WTC11 (cell line): ENCODE results near the gene RBM20. TPM values are rescaled to one million over a fixed set of nuclear protein-coding genes. Genes with fewer than 3 reads are reported as not detected.

Source experiments
- ATAC-seq: fragments of 200-7000 bp; cut with Tn5 transposase; 2 replicates; pipeline ENCODE4 v1.10.0; 2021; ENCODE audit warnings: mild to moderate bottlenecking, moderate library complexity
- CTCF ChIA-PET: fragments of 300-600 bp; sonication (Branson Sonifier 250); formaldehyde crosslinking; loops from one replicate; lab custom pipeline; 2021; ENCODE audit warnings: antibody characterized with exemption; lab: Charles Lee
- POLR2A ChIA-PET: fragments of 350-600 bp; sonication (Branson Sonifier 250); formaldehyde crosslinking; loops from one replicate; lab custom pipeline; 2021; ENCODE audit warnings: antibody characterized with exemption; lab: Charles Lee
- DNase-seq: peaks from one replicate; pipeline ENCODE4 v3.0.0; 2021; ENCODE audit warnings: low spot score
- H3K27ac Mint-ChIP-seq: 2 replicates; pipeline ENCODE4 v1.8.0; 2021; ENCODE audit warnings: mixed read lengths
- H3K27me3 Mint-ChIP-seq: 2 replicates; pipeline ENCODE4 v1.8.0; 2021; ENCODE audit warnings: low read depth, mild to moderate bottlenecking, moderate library complexity, mixed read lengths
- H3K36me3 Mint-ChIP-seq: 2 replicates; pipeline ENCODE4 v1.8.0; 2021; ENCODE audit warnings: mixed read lengths
- H3K4me1 Mint-ChIP-seq: 2 replicates; pipeline ENCODE4 v1.8.0; 2022; ENCODE audit warnings: mixed read lengths
- H3K4me3 Mint-ChIP-seq: 2 replicates; pipeline ENCODE4 v1.8.0; 2021; ENCODE audit warnings: mild to moderate bottlenecking, moderate library complexity, mixed read lengths
- H3K9me3 Mint-ChIP-seq: 2 replicates; pipeline ENCODE4 v1.8.0; 2021; ENCODE audit warnings: mixed read lengths
- CREM ChIP-seq: sonication (generic); formaldehyde crosslinking; IDR thresholded peaks from 2 replicates; pipeline ENCODE4 v1.8.1; 2022; ENCODE audit warnings: mild to moderate bottlenecking, missing genetic modification reagents, moderate library complexity
- GRHL2 ChIP-seq: fragments of 250-450 bp; sonication (Bioruptor Pico); IDR thresholded peaks from 2 replicates; pipeline ENCODE4 v1.8.0; 2022; ENCODE audit warnings: mild to moderate bottlenecking, moderate library complexity; ENCODE audit not compliant: insufficient replicate concordance, severe bottlenecking
- GTF2I ChIP-seq: fragments of 250-450 bp; sonication (Bioruptor Pico); conservative IDR thresholded peaks from 2 replicates; pipeline ENCODE4 v1.4.0; 2021; ENCODE audit warnings: mild to moderate bottlenecking
- HMGA2 ChIP-seq: fragments of 250-450 bp; sonication (Bioruptor Pico); IDR thresholded peaks from 2 replicates; pipeline ENCODE4 v1.4.0; 2021; ENCODE audit warnings: mild to moderate bottlenecking, moderate library complexity
- KAT7 ChIP-seq: sonication (generic); formaldehyde crosslinking; IDR thresholded peaks from 2 replicates; pipeline ENCODE4 v1.8.1; 2023; ENCODE audit warnings: missing genetic modification reagents, mild to moderate bottlenecking, borderline replicate concordance
- ZNF121 ChIP-seq: sonication (generic); formaldehyde crosslinking; IDR thresholded peaks from 2 replicates; pipeline ENCODE4 v1.8.0; 2023; ENCODE audit warnings: missing genetic modification reagents
- ZNF317 ChIP-seq: sonication (generic); formaldehyde crosslinking; IDR thresholded peaks from 2 replicates; pipeline ENCODE4 v1.8.1; 2023; ENCODE audit warnings: low read depth, mild to moderate bottlenecking, moderate library complexity, missing genetic modification reagents, borderline replicate concordance
- ZNF396 ChIP-seq: fragments of 250-450 bp; sonication (Bioruptor Pico); IDR thresholded peaks from 2 replicates; pipeline ENCODE4 v1.8.0; 2021; ENCODE audit warnings: mild to moderate bottlenecking, moderate library complexity, borderline replicate concordance
- ZNF416 ChIP-seq: fragments of 250-450 bp; sonication (Bioruptor Pico); IDR thresholded peaks from 2 replicates; pipeline ENCODE4 v1.9.0; 2021; ENCODE audit warnings: mild to moderate bottlenecking, inconsistent platforms
- ZNF425 ChIP-seq: fragments of 250-450 bp; sonication (Bioruptor Pico); conservative IDR thresholded peaks from 2 replicates; pipeline ENCODE4 v1.9.0; 2021; ENCODE audit warnings: mild to moderate bottlenecking
- ZNF532 ChIP-seq: fragments of 250-450 bp; sonication (Bioruptor Pico); IDR thresholded peaks from 2 replicates; pipeline ENCODE4 v1.9.0; 2021; ENCODE audit warnings: mild to moderate bottlenecking, borderline replicate concordance
- total RNA-seq: library from RNA; stranded (reverse); gene quantifications from 3 replicates; pipeline ENCODE4 v1.2.3, GENCODE V29; 2021
- TF ChIP-seq, protein P1 (sequence below): sonication (generic); formaldehyde crosslinking; IDR thresholded peaks from 2 replicates; pipeline ENCODE4 v1.8.0; 2023; ENCODE audit warnings: mild to moderate bottlenecking, missing genetic modification reagents
- TF ChIP-seq, protein P2 (sequence below): sonication (generic); formaldehyde crosslinking; IDR thresholded peaks from 2 replicates; pipeline ENCODE4 v1.8.1; 2023; ENCODE audit warnings: mild to moderate bottlenecking, missing genetic modification reagents, moderate library complexity
- TF ChIP-seq, protein P3 (sequence below): sonication (generic); formaldehyde crosslinking; IDR thresholded peaks from 2 replicates; pipeline ENCODE4 v1.8.1; 2022; ENCODE audit warnings: mild to moderate bottlenecking, missing genetic modification reagents, moderate library complexity, borderline replicate concordance

The RBM20 gene
- total RNA-seq, 1 experiment from 2014 or later = 0.52 TPM

- Mint-ChIP-seq H3K4me1 (peaks cover 35% of the 10 kb centered on the region), H3K27ac (no peak overlapping the region), H3K9me3 (no peaks in the 10 kb centered on the region), H3K27me3 (peaks cover 69% of the 10 kb centered on the region), H3K4me3 (peak overlapping the region; percentile 46), H3K36me3 (no peaks in the 10 kb centered on the region)
- CTCF ChIA-PET = interaction anchor here (1.5 to 3.0 kb wide), 2 partner anchors 12 to 58 kb away, joined by 4 to 9 read pairs; no protein-coding TSS in a partner anchor
- ATAC-seq = no peak
- POLR2A ChIA-PET = interaction anchor here (1.0 kb wide), 1 partner anchor 19 kb away, joined by 4 read pairs; no protein-coding TSS in a partner anchor
- DNase-seq = no peak
- TF ChIP-seq ZNF396 (CRISPR knock-in tag) (no peak), ZNF425 (CRISPR knock-in tag) (no peak), ZNF121 (CRISPR knock-in tag) (no peak), ZNF416 (CRISPR knock-in tag) (no peak), GRHL2 (CRISPR knock-in tag) (no peak), CREM (CRISPR knock-in tag) (no peak), GTF2I (CRISPR knock-in tag) (no peak)
- TF ChIP-seq, protein P1, sequence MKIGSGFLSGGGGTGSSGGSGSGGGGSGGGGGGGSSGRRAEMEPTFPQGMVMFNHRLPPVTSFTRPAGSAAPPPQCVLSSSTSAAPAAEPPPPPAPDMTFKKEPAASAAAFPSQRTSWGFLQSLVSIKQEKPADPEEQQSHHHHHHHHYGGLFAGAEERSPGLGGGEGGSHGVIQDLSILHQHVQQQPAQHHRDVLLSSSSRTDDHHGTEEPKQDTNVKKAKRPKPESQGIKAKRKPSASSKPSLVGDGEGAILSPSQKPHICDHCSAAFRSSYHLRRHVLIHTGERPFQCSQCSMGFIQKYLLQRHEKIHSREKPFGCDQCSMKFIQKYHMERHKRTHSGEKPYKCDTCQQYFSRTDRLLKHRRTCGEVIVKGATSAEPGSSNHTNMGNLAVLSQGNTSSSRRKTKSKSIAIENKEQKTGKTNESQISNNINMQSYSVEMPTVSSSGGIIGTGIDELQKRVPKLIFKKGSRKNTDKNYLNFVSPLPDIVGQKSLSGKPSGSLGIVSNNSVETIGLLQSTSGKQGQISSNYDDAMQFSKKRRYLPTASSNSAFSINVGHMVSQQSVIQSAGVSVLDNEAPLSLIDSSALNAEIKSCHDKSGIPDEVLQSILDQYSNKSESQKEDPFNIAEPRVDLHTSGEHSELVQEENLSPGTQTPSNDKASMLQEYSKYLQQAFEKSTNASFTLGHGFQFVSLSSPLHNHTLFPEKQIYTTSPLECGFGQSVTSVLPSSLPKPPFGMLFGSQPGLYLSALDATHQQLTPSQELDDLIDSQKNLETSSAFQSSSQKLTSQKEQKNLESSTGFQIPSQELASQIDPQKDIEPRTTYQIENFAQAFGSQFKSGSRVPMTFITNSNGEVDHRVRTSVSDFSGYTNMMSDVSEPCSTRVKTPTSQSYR (CRISPR knock-in tag) = no peak
- TF ChIP-seq, protein P2, sequence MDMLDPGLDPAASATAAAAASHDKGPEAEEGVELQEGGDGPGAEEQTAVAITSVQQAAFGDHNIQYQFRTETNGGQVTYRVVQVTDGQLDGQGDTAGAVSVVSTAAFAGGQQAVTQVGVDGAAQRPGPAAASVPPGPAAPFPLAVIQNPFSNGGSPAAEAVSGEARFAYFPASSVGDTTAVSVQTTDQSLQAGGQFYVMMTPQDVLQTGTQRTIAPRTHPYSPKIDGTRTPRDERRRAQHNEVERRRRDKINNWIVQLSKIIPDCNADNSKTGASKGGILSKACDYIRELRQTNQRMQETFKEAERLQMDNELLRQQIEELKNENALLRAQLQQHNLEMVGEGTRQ = no peak
- TF ChIP-seq, protein P3, sequence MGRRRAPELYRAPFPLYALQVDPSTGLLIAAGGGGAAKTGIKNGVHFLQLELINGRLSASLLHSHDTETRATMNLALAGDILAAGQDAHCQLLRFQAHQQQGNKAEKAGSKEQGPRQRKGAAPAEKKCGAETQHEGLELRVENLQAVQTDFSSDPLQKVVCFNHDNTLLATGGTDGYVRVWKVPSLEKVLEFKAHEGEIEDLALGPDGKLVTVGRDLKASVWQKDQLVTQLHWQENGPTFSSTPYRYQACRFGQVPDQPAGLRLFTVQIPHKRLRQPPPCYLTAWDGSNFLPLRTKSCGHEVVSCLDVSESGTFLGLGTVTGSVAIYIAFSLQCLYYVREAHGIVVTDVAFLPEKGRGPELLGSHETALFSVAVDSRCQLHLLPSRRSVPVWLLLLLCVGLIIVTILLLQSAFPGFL (CRISPR knock-in tag) = no peak
Observed at GRCh38 chr10:110668443-110668842, 24.3 kb downstream of the RBM20 start.

GRCh38 chr10:110670335-110670734 lies 26.2 kb downstream of the RBM20 start:
- POLR2A ChIA-PET = no interaction called here
- H3K9me3 Mint-ChIP-seq = no peaks in the 10 kb centered on the region
- TF ChIP-seq HMGA2 (CRISPR knock-in tag) (no peak), ZNF317 (CRISPR knock-in tag) (no peak), KAT7 (CRISPR knock-in tag) (no peak), ZNF532 (CRISPR knock-in tag) (no peak)
- TF ChIP-seq, all 79 proteins: peak for 0
- H3K4me1 Mint-ChIP-seq = peaks cover 31% of the 10 kb centered on the region
- ATAC-seq = no peak
- no peaks in the 10 kb centered on the region for H3K36me3 Mint-ChIP-seq
- CTCF ChIA-PET = interaction anchor here (2.4 kb wide), 1 partner anchor 10 kb away, joined by 19 read pairs; no protein-coding TSS in a partner anchor
- no peak for DNase-seq
- peaks cover 82% of the 10 kb centered on the region for H3K27me3 Mint-ChIP-seq
- H3K27ac Mint-ChIP-seq = no peak overlapping the region
- H3K4me3 Mint-ChIP-seq = no peak overlapping the region
